ENCODE data around the gene NEK7. TPM values are rescaled to one million over a fixed set of nuclear protein-coding genes. Genes with fewer than 3 reads are reported as not detected.

The NEK7 gene
- total RNA-seq, 3 donors from 2014 or later: 58.4 to 110 (median 60.3) TPM

GRCh38 chr1:198160222-198160621 lies 3.4 kb downstream of the NEK7 start:
- DNase-seq (no peak), ATAC-seq (no peak)
- H3K9me3 ChIP-seq: no peaks in the 10 kb centered on the region
- H3K36me3 ChIP-seq (ENCODE audit: low read depth): no peaks in the 10 kb centered on the region
- no peak for TF ChIP-seq CTCF (IDR thresholded peaks at IDR 0.05)
- H3K4me1 ChIP-seq (ENCODE audit: low read depth): peaks cover 32% of the 10 kb centered on the region
- no peak overlapping the region for H3K4me3 ChIP-seq
- intact Hi-C loops (cut with DNase I, micrococcal nuclease): no loop called here

- no peak for ATAC-seq
- no peak for DNase-seq
- Histone ChIP-seq H3K36me3 (ENCODE audit: low read depth) (no peaks in the 10 kb centered on the region), H3K9me3 (no peaks in the 10 kb centered on the region), H3K4me1 (ENCODE audit: low read depth) (peaks cover 32% of the 10 kb centered on the region), H3K4me3 (no peak overlapping the region)
- no peak for TF ChIP-seq CTCF (IDR thresholded peaks at IDR 0.05)
- intact Hi-C loops (cut with DNase I, micrococcal nuclease): no loop called here
Observed at GRCh38 chr1:198160946-198161614, 4.3 kb downstream of the NEK7 start.

- Histone ChIP-seq H3K4me3 (no peak overlapping the region), H3K4me1 (ENCODE audit: low read depth) (peaks cover 32% of the 10 kb centered on the region), H3K9me3 (no peaks in the 10 kb centered on the region), H3K36me3 (ENCODE audit: low read depth) (no peaks in the 10 kb centered on the region)
- ATAC-seq: no peak
- DNase-seq: no peak
- intact Hi-C loops (cut with DNase I, micrococcal nuclease): no loop called here
- TF ChIP-seq CTCF (IDR thresholded peaks at IDR 0.05): no peak
Observed at GRCh38 chr1:198161718-198162090, 4.9 kb downstream of the NEK7 start.

- H3K4me3 ChIP-seq: no peak overlapping the region
- intact Hi-C loops (cut with DNase I, micrococcal nuclease): no loop called here
- no peak for TF ChIP-seq CTCF (IDR thresholded peaks at IDR 0.05)
- no peaks in the 10 kb centered on the region for H3K36me3 ChIP-seq (ENCODE audit: low read depth)
- H3K9me3 ChIP-seq: no peaks in the 10 kb centered on the region
- ATAC-seq: peak; percentile 17
- DNase-seq: peak in 2 of 3 donors; percentile 28 to 47
- H3K4me1 ChIP-seq (ENCODE audit: low read depth): peaks cover 32% of the 10 kb centered on the region
Observed at GRCh38 chr1:198162091-198162767, 5.4 kb downstream of the NEK7 start.

- intact Hi-C loops (cut with DNase I, micrococcal nuclease): no loop called here
- Histone ChIP-seq H3K36me3 (ENCODE audit: low read depth) (no peaks in the 10 kb centered on the region), H3K4me1 (ENCODE audit: low read depth) (peaks cover 27% of the 10 kb centered on the region), H3K4me3 (no peak overlapping the region), H3K9me3 (no peaks in the 10 kb centered on the region)
- DNase-seq (no peak), ATAC-seq (peak; percentile 36)
- no peak for TF ChIP-seq CTCF (IDR thresholded peaks at IDR 0.05)
Observed at GRCh38 chr1:198165927-198166647, 9.3 kb downstream of the NEK7 start.
